Retinal pigment epithelial cell (primary cell): ENCODE measurements around the gene ELMO3.

Experiments
- DNase-seq: peaks from one replicate; pipeline ENCODE4 v3.0.0-alpha.2; 2010; ENCODE audit warnings: low read depth
- H3K4me3 ChIP-seq: 2 replicates; pipeline ENCODE4 v1.5.1; 2011; ENCODE audit warnings: mild to moderate bottlenecking, low read length, control low read depth, moderate library complexity
- CTCF ChIP-seq: conservative IDR thresholded peaks from 2 replicates; pipeline ENCODE4 v1.5.1; 2011; ENCODE audit warnings: low read depth, low read length, control low read depth, inconsistent platforms

The ELMO3 gene

GRCh38 chr16:67158637-67159600 is 40.0 kb upstream of the ELMO3 start:
- DNase-seq = no peak

GRCh38 chr16:67161595-67162058 is 37.3 kb upstream of the ELMO3 start:
- no peak for DNase-seq
- no peak for TF ChIP-seq CTCF
- H3K4me3 ChIP-seq = no peak overlapping the region

More at GRCh38 chr16:67158637-67159600, 40.0 kb upstream of the ELMO3 start:
- H3K4me3 ChIP-seq = peak overlapping the region; percentile 77
- no peak for TF ChIP-seq CTCF

GRCh38 chr16:67162506-67163163 is 36.3 kb upstream of the ELMO3 start:
- H3K4me3 ChIP-seq = no peak overlapping the region
- TF ChIP-seq CTCF = no peak
- DNase-seq = no peak

GRCh38 chr16:67163164-67163998 is 35.5 kb upstream of the ELMO3 start:
- no peak for TF ChIP-seq CTCF
- DNase-seq = no peak
- H3K4me3 ChIP-seq = peak overlapping the region; percentile 20

GRCh38 chr16:67163999-67164558 is 34.9 kb upstream of the ELMO3 start:
- no peak for DNase-seq
- no peak for TF ChIP-seq CTCF
- peak overlapping the region; percentile 20 for H3K4me3 ChIP-seq

GRCh38 chr16:67164599-67165061 is 34.3 kb upstream of the ELMO3 start, which contains the start of gene HSF4:
Gene HSF4 (plus strand): TSS chr16:67164745. CDS start chr16:67164812, 67 bp downstream.
- H3K4me3 ChIP-seq = peak within 1 kb of the TSS; percentile 20
- DNase-seq = no peak
- no peak for TF ChIP-seq CTCF
